C4-2B (cell line): ENCODE measurements around the gene TTC9C.
A peak's percentile ranks its signal among the peaks of the same experiment; 100 is the strongest.

ENCODE experiments used
- H3K27ac ChIP-seq: fragments of 450-650 bp; 2 replicates; pipeline ENCODE4 v1.5.1; 2017
- CTCF ChIP-seq: fragments of 450-650 bp; conservative IDR thresholded peaks from 2 replicates; pipeline ENCODE4 v1.5.1; 2017; ENCODE audit warnings: mild to moderate bottlenecking
- ZFX ChIP-seq: fragments of 450-650 bp; IDR thresholded peaks from 2 replicates; pipeline ENCODE4 v1.6.1; 2017

Gene TTC9C

DNA sequence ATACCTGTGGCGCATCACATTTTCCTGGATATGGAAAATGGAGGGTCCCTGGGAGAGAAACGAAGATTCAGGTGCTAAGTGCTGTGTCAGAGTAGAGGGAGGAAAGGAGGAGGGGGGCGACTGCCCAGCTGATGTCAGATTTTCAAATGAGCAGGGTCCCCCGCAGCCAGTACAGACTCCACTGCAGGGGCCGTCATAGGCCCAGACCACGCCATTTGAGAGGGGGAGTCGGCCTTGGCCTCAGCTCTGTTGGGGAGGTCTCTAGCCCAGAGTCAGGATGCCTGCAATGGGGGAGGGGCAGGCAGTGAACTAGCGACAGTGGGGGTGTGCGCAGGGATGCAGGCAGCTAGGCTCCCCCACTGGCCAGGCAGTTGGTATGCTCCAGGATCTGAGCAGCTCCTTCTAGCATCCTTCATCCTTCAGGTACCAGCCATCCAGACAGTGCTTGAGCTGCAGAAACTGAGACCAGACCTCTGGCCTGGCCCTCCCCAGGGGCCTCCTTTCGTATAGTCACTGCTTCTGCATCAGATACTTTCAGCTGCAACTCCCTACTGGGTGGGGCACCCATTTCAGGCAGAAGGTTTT is 20.9 kb upstream of the TTC9C start, which contains the start of the genes BSCL2 and GNG3:
Gene BSCL2, minus strand, starts transcription at position 148 of the 585 bp plus-strand sequence. CDS start 229 bp downstream, outside the sequence.
Gene GNG3, plus strand, starts transcription at position 400 of the 585 bp plus-strand sequence. CDS start 620 bp downstream, outside the sequence.
- H3K27ac ChIP-seq = peak within 1 kb of the TSS; percentile 87
- TF ChIP-seq CTCF (no peak), ZFX (no peak)

DNA sequence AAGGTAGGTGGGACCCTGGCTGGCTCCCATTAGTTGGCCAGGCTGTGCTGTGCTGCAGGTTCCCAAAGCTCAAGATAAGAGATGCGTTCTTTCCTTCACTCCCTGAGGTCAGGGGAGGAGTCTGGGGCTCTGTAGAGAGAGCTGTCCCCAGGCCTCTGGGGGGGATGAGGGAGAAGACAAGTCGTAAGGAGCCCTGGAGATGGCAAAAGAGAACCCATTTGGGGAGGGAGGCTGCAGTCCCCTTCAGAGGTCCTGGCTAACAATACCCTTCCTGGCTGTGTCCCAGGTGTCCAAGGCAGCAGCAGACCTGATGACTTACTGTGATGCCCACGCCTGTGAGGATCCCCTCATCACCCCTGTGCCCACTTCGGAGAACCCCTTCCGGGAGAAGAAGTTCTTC is 19.9 kb upstream of the TTC9C start:
- no peak for TF ChIP-seq CTCF
- no peak for TF ChIP-seq ZFX
- H3K27ac ChIP-seq = peak overlapping the region; percentile 75

- peak overlapping the region; percentile 75 for H3K27ac ChIP-seq
- TF ChIP-seq ZFX = no peak
- TF ChIP-seq CTCF = no peak
Observed at GRCh38 chr11:62708793-62709192, 19.5 kb upstream of the TTC9C start.

DNA sequence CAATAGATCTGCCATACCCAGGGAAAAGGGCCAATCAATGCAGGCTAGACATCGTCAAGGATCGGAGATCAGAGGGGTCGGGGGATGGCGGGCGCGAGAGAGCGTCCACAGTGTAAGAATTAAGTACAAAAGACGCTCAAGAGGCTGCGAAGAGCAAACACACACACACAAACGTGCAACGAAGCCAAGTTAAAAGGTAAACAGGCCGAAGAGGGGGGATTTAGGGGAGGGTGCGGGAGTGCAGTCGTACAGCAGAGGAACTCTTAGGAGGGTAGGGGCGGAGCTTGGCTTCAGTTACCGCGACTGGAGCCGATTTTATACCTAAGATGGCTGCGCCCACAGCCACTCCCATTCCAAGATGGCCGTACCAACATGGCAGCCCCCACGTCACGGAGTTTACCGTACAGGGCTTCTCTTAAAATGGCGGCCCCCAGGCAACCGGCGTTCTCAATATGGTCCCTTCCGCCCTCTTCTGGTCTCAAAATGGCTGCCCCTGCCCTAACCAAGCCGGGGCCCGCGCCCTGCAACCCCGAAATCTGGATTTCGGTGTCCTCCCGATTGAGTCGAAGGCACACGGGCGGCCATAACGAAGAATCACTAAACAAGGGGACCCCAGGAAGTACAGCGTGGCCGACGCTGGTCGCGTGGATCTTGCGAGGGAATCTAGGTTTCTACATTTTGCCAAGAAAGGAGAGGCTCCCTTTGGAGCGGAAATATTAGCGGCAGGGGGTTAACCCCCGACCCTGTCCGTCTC is 18.9 kb upstream of the TTC9C start:
- peak overlapping the region; percentile 75 for H3K27ac ChIP-seq

GRCh38 chr11:62710001-62710345 is 18.3 kb upstream of the TTC9C start:
- TF ChIP-seq CTCF = no peak
- TF ChIP-seq ZFX = no peak
- peak overlapping the region; percentile 75 for H3K27ac ChIP-seq

More for the DNA sequence above, 18.9 kb upstream of the TTC9C start:
- TF ChIP-seq CTCF (no peak), ZFX (no peak)

GRCh38 chr11:62712276-62712812 is 15.9 kb upstream of the TTC9C start:
- no peak for TF ChIP-seq CTCF
- TF ChIP-seq ZFX = no peak
- no peak overlapping the region for H3K27ac ChIP-seq

DNA sequence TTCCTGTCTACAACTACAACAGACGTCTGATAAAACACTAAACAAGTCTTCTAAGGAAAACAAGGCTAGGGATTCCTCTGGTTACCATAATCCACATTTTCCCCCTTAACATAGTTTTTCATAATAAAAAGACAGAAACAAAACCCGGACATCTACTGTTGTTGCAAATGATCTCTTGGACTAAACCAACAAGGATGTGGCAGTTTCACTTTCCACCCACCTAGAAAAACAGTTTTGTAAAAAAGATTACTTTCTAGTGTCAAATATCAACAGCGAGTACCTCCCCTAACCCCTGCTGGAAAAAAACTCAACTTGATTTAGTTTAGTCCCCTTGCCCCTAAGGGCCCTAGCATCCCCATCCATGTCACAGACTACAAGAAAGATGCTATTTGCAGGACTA is 15.4 kb upstream of the TTC9C start:
- H3K27ac ChIP-seq = no peak overlapping the region
- no peak for TF ChIP-seq CTCF
- no peak for TF ChIP-seq ZFX
